OCI-LY1 (cell line): Measurements from ENCODE around the gene MRPL1.

Experiments used
- H2AFZ ChIP-seq: fragments of 200-600 bp; sonication (generic), shearing (Covaris generic); 2 replicates; pipeline ENCODE4 v1.6.0; 2014; ENCODE audit warnings: antibody characterized with exemption, mild to moderate bottlenecking, low read length
- H3F3A ChIP-seq: fragments of 200-600 bp; sonication (generic), shearing (Covaris generic); 2 replicates; pipeline ENCODE4 v1.6.0; 2014; ENCODE audit warnings: mild to moderate bottlenecking, antibody characterized with exemption, low read length, moderate library complexity; ENCODE audit not compliant: insufficient read depth
- H3K27ac ChIP-seq: fragments of 200-600 bp; sonication (generic); 2 replicates; pipeline ENCODE4 v1.5.1; 2014; ENCODE audit warnings: low read length, mixed run types, mild to moderate bottlenecking, low read depth; ENCODE audit not compliant: poor library complexity, severe bottlenecking
- H3K27me3 ChIP-seq: fragments of 200-600 bp; sonication (generic); 2 replicates; pipeline ENCODE4 v1.6.0; 2014; ENCODE audit warnings: antibody characterized with exemption, mild to moderate bottlenecking, low read length, moderate library complexity; ENCODE audit not compliant: insufficient read depth
- H3K36me3 ChIP-seq: fragments of 200-600 bp; sonication (generic); 2 replicates; pipeline ENCODE4 v1.6.1; 2014; ENCODE audit warnings: mild to moderate bottlenecking, antibody characterized with exemption, low read length, moderate library complexity, mixed read lengths; ENCODE audit not compliant: insufficient read depth
- H3K4me1 ChIP-seq: fragments of 200-600 bp; sonication (generic); 2 replicates; pipeline ENCODE4 v1.5.1; 2014; ENCODE audit warnings: mild to moderate bottlenecking, low read length, moderate library complexity; ENCODE audit not compliant: insufficient read depth, severe bottlenecking
- H3K4me2 ChIP-seq: fragments of 200-600 bp; sonication (generic), shearing (Covaris generic); 2 replicates; pipeline ENCODE4 v1.6.1; 2014; ENCODE audit warnings: low read length
- H3K4me3 ChIP-seq: fragments of 200-600 bp; sonication (generic); 2 replicates; pipeline ENCODE4 v1.5.1; 2014; ENCODE audit warnings: low read length, low read depth, mild to moderate bottlenecking, mixed read lengths; ENCODE audit not compliant: poor library complexity, severe bottlenecking
- H3K79me2 ChIP-seq: fragments of 200-600 bp; shearing (Covaris generic); 2 replicates; pipeline ENCODE4 v1.6.1; 2016; ENCODE audit warnings: mixed run types, low read length, mixed read lengths; ENCODE audit not compliant: insufficient read depth
- H3K9ac ChIP-seq: fragments of 200-600 bp; sonication (generic), shearing (Covaris generic); 2 replicates; pipeline ENCODE4 v1.6.1; 2014; ENCODE audit warnings: mild to moderate bottlenecking, low read length, mixed read lengths
- H3K9me2 ChIP-seq: fragments of 200-600 bp; sonication (generic), shearing (Covaris generic); 2 replicates; pipeline ENCODE4 v1.6.1; 2014; ENCODE audit warnings: low read depth, mild to moderate bottlenecking, low read length, mixed read lengths
- H3K9me3 ChIP-seq: fragments of 200-600 bp; shearing (Covaris generic); 2 replicates; pipeline ENCODE4 v1.6.1; 2014; ENCODE audit warnings: low read length, mixed read lengths
- H4K20me1 ChIP-seq: fragments of 200-600 bp; sonication (generic), shearing (Covaris generic); 2 replicates; pipeline ENCODE4 v1.6.0; 2016; ENCODE audit warnings: mild to moderate bottlenecking, low read length; ENCODE audit not compliant: insufficient read depth
- CTCF ChIP-seq: fragments of 200-600 bp; sonication (generic), shearing (Covaris generic); IDR thresholded peaks from 2 replicates; pipeline ENCODE4 v1.5.1; 2017; ENCODE audit warnings: mild to moderate bottlenecking, antibody characterized with exemption, low read length, moderate library complexity, mixed read lengths
- EZH2 ChIP-seq: fragments of 200-600 bp; sonication (generic), shearing (Covaris generic); IDR thresholded peaks from 2 replicates; pipeline ENCODE4 v1.8.0; 2017; ENCODE audit warnings: borderline replicate concordance, mixed run types, mild to moderate bottlenecking, antibody characterized with exemption, low read length, moderate library complexity, mixed read lengths

MRPL1 gene

DNA sequence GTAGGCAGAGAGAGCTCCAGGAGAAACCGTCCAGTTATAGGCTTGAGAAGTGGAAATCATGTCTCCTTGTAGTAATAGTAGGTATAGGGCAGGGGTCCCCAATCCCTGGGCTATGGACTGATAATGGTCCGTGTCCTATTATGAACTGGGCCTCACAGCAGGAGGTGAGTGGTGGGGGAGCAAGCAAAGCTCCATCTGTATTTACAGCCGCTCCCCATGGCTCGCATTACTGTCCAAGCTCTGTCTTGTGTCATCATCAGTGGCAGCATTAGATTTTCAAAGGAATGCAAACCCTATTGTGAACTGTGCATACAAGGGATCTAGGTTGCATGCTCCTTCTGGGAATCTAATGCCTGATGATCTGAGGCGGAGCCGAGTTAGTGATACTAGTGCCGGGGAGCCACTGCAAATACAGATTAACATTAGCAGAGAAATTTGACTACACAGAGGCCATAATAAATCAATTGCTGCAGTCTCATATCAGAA is 67.6 kb downstream of the MRPL1 start:
- H3F3A ChIP-seq, result no peaks in the 10 kb centered on the region
- no peaks in the 10 kb centered on the region for H3K9me3 ChIP-seq
- H3K4me3 ChIP-seq, result no peak overlapping the region
- no peaks in the 10 kb centered on the region for H3K9me2 ChIP-seq
- no peak overlapping the region for H3K9ac ChIP-seq
- H2AFZ ChIP-seq, result no peak overlapping the region
- H3K27me3 ChIP-seq, result no peaks in the 10 kb centered on the region
- no peak overlapping the region for H3K4me2 ChIP-seq
- TF ChIP-seq CTCF, result no peak
- no peak for TF ChIP-seq EZH2
- H3K36me3 ChIP-seq, result peaks cover 24% of the 10 kb centered on the region
- H3K27ac ChIP-seq, result no peak overlapping the region
- no peaks in the 10 kb centered on the region for H3K79me2 ChIP-seq
- H4K20me1 ChIP-seq, result no peaks in the 10 kb centered on the region
- no peaks in the 10 kb centered on the region for H3K4me1 ChIP-seq

DNA sequence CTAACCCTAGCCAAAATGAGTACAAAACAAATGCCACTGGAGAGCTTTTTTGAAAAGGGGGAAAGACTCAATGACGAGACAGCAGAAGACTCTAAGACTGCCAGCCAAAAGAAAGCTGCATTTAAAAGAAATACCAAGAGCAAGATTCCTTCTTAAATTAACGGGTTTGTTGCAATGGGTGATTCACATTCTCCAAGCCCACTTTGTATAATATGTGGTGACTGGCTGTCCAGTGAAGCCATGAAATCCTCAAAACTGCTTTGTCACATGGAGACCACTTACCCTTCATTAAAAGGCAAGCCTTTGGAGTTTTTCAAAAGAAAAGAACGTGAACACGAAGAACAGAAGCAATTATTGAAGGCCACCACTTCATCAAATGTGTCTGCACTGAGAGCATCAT is 68.2 kb downstream of the MRPL1 start:
- Histone ChIP-seq H3K36me3 (peaks cover 24% of the 10 kb centered on the region), H3K9me3 (no peaks in the 10 kb centered on the region), H3K4me1 (no peaks in the 10 kb centered on the region), H2AFZ (no peak overlapping the region), H3K79me2 (no peaks in the 10 kb centered on the region), H3K4me2 (no peak overlapping the region), H3F3A (no peaks in the 10 kb centered on the region), H3K9ac (no peak overlapping the region), H3K4me3 (no peak overlapping the region), H3K27ac (no peak overlapping the region), H3K9me2 (no peaks in the 10 kb centered on the region), H4K20me1 (no peaks in the 10 kb centered on the region), H3K27me3 (no peaks in the 10 kb centered on the region)
- TF ChIP-seq CTCF (no peak), EZH2 (no peak)

- H3K27ac ChIP-seq, result no peak overlapping the region
- no peak overlapping the region for H3K9ac ChIP-seq
- H3K4me2 ChIP-seq, result no peak overlapping the region
- peaks cover 20% of the 10 kb centered on the region; the same call in 1 of the 2 replicates for H3K36me3 ChIP-seq
- H4K20me1 ChIP-seq, result no peaks in the 10 kb centered on the region
- H2AFZ ChIP-seq, result no peak overlapping the region
- H3K9me3 ChIP-seq, result no peaks in the 10 kb centered on the region
- H3K4me3 ChIP-seq, result no peak overlapping the region
- H3K9me2 ChIP-seq, result no peaks in the 10 kb centered on the region
- H3F3A ChIP-seq, result no peaks in the 10 kb centered on the region
- no peak for TF ChIP-seq EZH2
- no peak for TF ChIP-seq CTCF
- no peaks in the 10 kb centered on the region for H3K79me2 ChIP-seq
- no peaks in the 10 kb centered on the region for H3K27me3 ChIP-seq
- no peaks in the 10 kb centered on the region for H3K4me1 ChIP-seq
These were observed 69.0 kb downstream of the MRPL1 start for GRCh38 chr4:77931452-77932135.
